HG03159 (cell line): Measurements from ENCODE around the gene RAPGEF4.
"Not testable (repeated sequence)": the region's sequence is repeated elsewhere in the genome, so short reads cannot be mapped to it uniquely, and the experiment has no call there.

Experiments
- ATAC-seq: cut with Tn5 transposase; IDR thresholded peaks from one replicate; pipeline ENCODE4 v1.9.1; 2021; ENCODE audit warnings: mild to moderate bottlenecking, moderate library complexity; ENCODE audit not compliant: unreplicated experiment

RAPGEF4 gene

GRCh38 chr2:173027181-173028128 is 291.8 kb downstream of the RAPGEF4 start:
- ATAC-seq = peak; percentile 58

- no peak for ATAC-seq
These were observed 292.5 kb downstream of the RAPGEF4 start for GRCh38 chr2:173028141-173028540.

GRCh38 chr2:173028671-173029070 is 293.0 kb downstream of the RAPGEF4 start:
- ATAC-seq = no peak

- ATAC-seq = no peak
These were observed 295.2 kb downstream of the RAPGEF4 start for GRCh38 chr2:173030561-173031490.

- ATAC-seq = no peak
These were observed 296.4 kb downstream of the RAPGEF4 start for GRCh38 chr2:173032032-173032431.

- no peak for ATAC-seq
These were observed 297.4 kb downstream of the RAPGEF4 start for GRCh38 chr2:173033084-173033483.

- no peak for ATAC-seq
These were observed 298.5 kb downstream of the RAPGEF4 start for GRCh38 chr2:173034143-173034542.

GRCh38 chr2:173037245-173038120 is 301.8 kb downstream of the RAPGEF4 start:
- no peak for ATAC-seq

- not testable (repeated sequence) for ATAC-seq
These were observed 302.6 kb downstream of the RAPGEF4 start for GRCh38 chr2:173038257-173038656.

GRCh38 chr2:173040729-173041128 is 305.1 kb downstream of the RAPGEF4 start:
- no peak for ATAC-seq

- ATAC-seq = no peak
These were observed 307.8 kb downstream of the RAPGEF4 start for GRCh38 chr2:173043476-173043875.

- ATAC-seq = no peak
These were observed 308.4 kb downstream of the RAPGEF4 start for GRCh38 chr2:173043897-173044519.

- no peak for ATAC-seq
These were observed 309.0 kb downstream of the RAPGEF4 start for GRCh38 chr2:173044686-173045085.

GRCh38 chr2:173045181-173045580 is 309.5 kb downstream of the RAPGEF4 start:
- no peak for ATAC-seq

- ATAC-seq = no peak
These were observed 312.9 kb downstream of the RAPGEF4 start for GRCh38 chr2:173048522-173048896.

- peak; percentile 90 for ATAC-seq
These were observed 313.4 kb downstream of the RAPGEF4 start for GRCh38 chr2:173048897-173049661.

- ATAC-seq = no peak
These were observed 314.2 kb downstream of the RAPGEF4 start for GRCh38 chr2:173049831-173050230.

GRCh38 chr2:173050684-173051083 is 315.0 kb downstream of the RAPGEF4 start:
- ATAC-seq = no peak

- no peak for ATAC-seq
These were observed 316.0 kb downstream of the RAPGEF4 start for GRCh38 chr2:173051463-173052215.
